Hematopoietic multipotent progenitor cell treated with erythropoietin and hydrocortisone succinate and interleukin-3 and kit ligand, for 17 days (in vitro differentiated cells): Measurements from ENCODE around the gene ONECUT3.
"Not testable (repeated sequence)": the region's sequence is repeated elsewhere in the genome, so short reads cannot be mapped to it uniquely, and the experiment has no call there.

ENCODE experiments used
- DNase-seq: peaks from one replicate; pipeline ENCODE4 v3.0.0-alpha.2; 2015; ENCODE audit warnings: low spot score

ONECUT3 gene

GRCh38 chr19:1752757-1753728 is at the start of gene ONECUT3:
Gene ONECUT3, plus strand, starts transcription at chr19:1753506. Its CDS starts 157 bp downstream, at chr19:1753663.
- no peak for DNase-seq

GRCh38 chr19:1704339-1704738 is 49.0 kb upstream of the ONECUT3 start:
- no peak for DNase-seq

- no peak for DNase-seq
These were observed 47.9 kb upstream of the ONECUT3 start for GRCh38 chr19:1705367-1705766.

GRCh38 chr19:1706646-1707045 is 46.7 kb upstream of the ONECUT3 start:
- not testable (repeated sequence) for DNase-seq

- DNase-seq: no peak
These were observed 46.1 kb upstream of the ONECUT3 start for GRCh38 chr19:1707240-1707639.

GRCh38 chr19:1713170-1713569 is 40.1 kb upstream of the ONECUT3 start:
- no peak for DNase-seq

- no peak for DNase-seq
These were observed 37.8 kb upstream of the ONECUT3 start for GRCh38 chr19:1715540-1715939.

- DNase-seq: no peak
These were observed 35.9 kb upstream of the ONECUT3 start for GRCh38 chr19:1717200-1717969.

- DNase-seq: no peak
These were observed 35.4 kb upstream of the ONECUT3 start for GRCh38 chr19:1717970-1718264.

- no peak for DNase-seq
These were observed 34.6 kb upstream of the ONECUT3 start for GRCh38 chr19:1718420-1719291.

- no peak for DNase-seq
These were observed 33.8 kb upstream of the ONECUT3 start for GRCh38 chr19:1719519-1719918.

- no peak for DNase-seq
These were observed 33.1 kb upstream of the ONECUT3 start for GRCh38 chr19:1720237-1720636.

- DNase-seq: no peak
These were observed 27.9 kb upstream of the ONECUT3 start for GRCh38 chr19:1725100-1726064.

GRCh38 chr19:1728816-1729567 is 24.3 kb upstream of the ONECUT3 start:
- DNase-seq: no peak

GRCh38 chr19:1729568-1729925 is 23.8 kb upstream of the ONECUT3 start:
- no peak for DNase-seq

GRCh38 chr19:1730157-1730556 is 23.1 kb upstream of the ONECUT3 start:
- no peak for DNase-seq

- no peak for DNase-seq
These were observed 18.9 kb upstream of the ONECUT3 start for GRCh38 chr19:1734321-1734966.

GRCh38 chr19:1736280-1736679 is 17.0 kb upstream of the ONECUT3 start:
- no peak for DNase-seq

- no peak for DNase-seq
These were observed 16.4 kb upstream of the ONECUT3 start for GRCh38 chr19:1736927-1737326.
